Measurements from ENCODE around the gene FGG.

Gene FGG

DNA sequence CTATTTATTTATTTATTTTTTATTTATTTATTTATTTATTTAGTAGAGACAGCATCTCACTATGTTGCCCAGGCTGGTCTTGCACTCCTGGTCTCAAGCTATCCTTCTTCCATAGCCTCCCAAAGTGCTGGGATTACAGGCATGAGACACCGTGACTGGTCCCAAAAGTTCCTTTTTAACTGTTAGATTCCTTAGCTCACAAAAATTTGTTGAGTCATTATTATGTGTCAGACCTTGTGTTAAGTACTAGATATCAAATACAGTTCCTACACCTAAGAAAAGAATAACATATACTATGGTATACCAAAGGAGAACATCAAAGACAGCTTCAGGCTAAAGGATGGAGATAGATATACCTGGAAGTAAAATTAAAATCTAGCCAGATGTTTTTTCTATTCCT is 33.5 kb downstream of the FGG start:
- no peaks in the 10 kb centered on the region for H3K9me3 ChIP-seq (ENCODE audit: control insufficient read depth, insufficient read depth, low read depth, low read length)
- H3K27ac ChIP-seq (ENCODE audit: extremely low read depth, low read depth, low read length) = no peak overlapping the region
- no peaks in the 10 kb centered on the region for H3K4me1 ChIP-seq (ENCODE audit: control insufficient read depth, insufficient read depth, low read length)
- TF ChIP-seq, protein P1, sequence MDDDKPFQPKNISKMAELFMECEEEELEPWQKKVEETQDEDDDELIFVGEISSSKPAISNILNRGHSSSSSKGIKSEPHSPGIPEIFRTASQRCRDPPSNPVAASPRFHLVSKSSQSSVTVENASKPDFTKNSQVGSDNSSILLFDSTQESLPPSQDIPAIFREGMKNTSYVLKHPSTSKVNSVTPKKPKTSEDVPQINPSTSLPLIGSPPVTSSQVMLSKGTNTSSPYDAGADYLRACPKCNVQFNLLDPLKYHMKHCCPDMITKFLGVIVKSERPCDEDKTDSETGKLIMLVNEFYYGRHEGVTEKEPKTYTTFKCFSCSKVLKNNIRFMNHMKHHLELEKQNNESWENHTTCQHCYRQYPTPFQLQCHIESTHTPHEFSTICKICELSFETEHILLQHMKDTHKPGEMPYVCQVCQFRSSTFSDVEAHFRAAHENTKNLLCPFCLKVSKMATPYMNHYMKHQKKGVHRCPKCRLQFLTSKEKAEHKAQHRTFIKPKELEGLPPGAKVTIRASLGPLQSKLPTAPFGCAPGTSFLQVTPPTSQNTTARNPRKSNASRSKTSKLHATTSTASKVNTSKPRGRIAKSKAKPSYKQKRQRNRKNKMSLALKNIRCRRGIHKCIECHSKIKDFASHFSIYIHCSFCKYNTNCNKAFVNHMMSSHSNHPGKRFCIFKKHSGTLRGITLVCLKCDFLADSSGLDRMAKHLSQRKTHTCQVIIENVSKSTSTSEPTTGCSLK (tag by site-specific recombination; IDR thresholded peaks at IDR 0.05) = no peak
- TF ChIP-seq, protein P2, sequence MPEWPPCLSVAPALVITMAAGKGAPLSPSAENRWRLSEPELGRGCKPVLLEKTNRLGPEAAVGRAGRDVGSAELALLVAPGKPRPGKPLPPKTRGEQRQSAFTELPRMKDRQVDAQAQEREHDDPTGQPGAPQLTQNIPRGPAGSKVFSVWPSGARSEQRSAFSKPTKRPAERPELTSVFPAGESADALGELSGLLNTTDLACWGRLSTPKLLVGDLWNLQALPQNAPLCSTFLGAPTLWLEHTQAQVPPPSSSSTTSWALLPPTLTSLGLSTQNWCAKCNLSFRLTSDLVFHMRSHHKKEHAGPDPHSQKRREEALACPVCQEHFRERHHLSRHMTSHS (tag by site-specific recombination; IDR thresholded peaks at IDR 0.05) = no peak
- no peak for TF ChIP-seq ZNF560 (tag by site-specific recombination; IDR thresholded peaks at IDR 0.05; ENCODE audit: borderline replicate concordance)
- no peak for TF ChIP-seq ZNF629 (tag by site-specific recombination; IDR thresholded peaks at IDR 0.05)
- POLR2A ChIA-PET = no interaction called here
- CTCF ChIA-PET = interaction anchor here (0.9 kb wide), 1 partner anchor 10 kb away, joined by 3 read pairs; no protein-coding TSS in a partner anchor
- no peaks in the 10 kb centered on the region for H3K36me3 ChIP-seq (ENCODE audit: control insufficient read depth in 2 of 2, insufficient read depth in 1 of 2, low read length in 2 of 2)
- H3K4me3 ChIP-seq (ENCODE audit: low read depth, low read length) = no peak overlapping the region

DNA sequence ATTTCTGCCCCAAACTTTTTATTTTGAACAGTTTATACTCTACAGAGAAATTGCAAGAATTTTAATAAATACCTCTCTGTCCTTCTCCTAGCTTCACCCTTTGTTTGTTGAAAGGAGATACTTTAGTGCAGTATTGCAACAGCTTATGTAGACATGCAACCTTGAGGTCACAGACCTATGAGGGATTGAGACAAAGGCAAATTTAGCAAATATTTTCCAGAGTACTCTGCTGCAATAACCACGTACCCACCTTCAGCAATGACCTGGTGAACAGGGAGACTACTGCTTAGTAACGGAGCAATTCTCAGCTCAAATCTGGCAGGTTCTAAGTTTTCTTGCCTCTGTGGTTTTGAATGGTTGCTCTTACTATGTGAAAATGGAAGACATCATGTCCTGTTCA is 35.1 kb downstream of the FGG start:
- Histone ChIP-seq H3K36me3 (ENCODE audit: control insufficient read depth in 2 of 2, insufficient read depth in 1 of 2, low read length in 2 of 2) (no peaks in the 10 kb centered on the region), H3K4me3 (ENCODE audit: low read depth, low read length) (no peak overlapping the region), H3K9me3 (ENCODE audit: control insufficient read depth, insufficient read depth, low read depth, low read length) (no peaks in the 10 kb centered on the region), H3K4me1 (ENCODE audit: control insufficient read depth, insufficient read depth, low read length) (no peaks in the 10 kb centered on the region), H3K27ac (ENCODE audit: extremely low read depth, low read depth, low read length) (no peak overlapping the region)
- ChIA-PET POLR2A (no interaction called here), CTCF (interaction anchor here (0.8 kb wide), 1 partner anchor 42 kb away, joined by 3 read pairs; no protein-coding TSS in a partner anchor)
- TF ChIP-seq, protein P3, sequence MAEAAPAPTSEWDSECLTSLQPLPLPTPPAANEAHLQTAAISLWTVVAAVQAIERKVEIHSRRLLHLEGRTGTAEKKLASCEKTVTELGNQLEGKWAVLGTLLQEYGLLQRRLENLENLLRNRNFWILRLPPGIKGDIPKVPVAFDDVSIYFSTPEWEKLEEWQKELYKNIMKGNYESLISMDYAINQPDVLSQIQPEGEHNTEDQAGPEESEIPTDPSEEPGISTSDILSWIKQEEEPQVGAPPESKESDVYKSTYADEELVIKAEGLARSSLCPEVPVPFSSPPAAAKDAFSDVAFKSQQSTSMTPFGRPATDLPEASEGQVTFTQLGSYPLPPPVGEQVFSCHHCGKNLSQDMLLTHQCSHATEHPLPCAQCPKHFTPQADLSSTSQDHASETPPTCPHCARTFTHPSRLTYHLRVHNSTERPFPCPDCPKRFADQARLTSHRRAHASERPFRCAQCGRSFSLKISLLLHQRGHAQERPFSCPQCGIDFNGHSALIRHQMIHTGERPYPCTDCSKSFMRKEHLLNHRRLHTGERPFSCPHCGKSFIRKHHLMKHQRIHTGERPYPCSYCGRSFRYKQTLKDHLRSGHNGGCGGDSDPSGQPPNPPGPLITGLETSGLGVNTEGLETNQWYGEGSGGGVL (tag by site-specific recombination; IDR thresholded peaks at IDR 0.05) = no peak
- TF ChIP-seq ZNF585B (tag by site-specific recombination; IDR thresholded peaks at IDR 0.05) = no peak
- TF ChIP-seq, protein P4, sequence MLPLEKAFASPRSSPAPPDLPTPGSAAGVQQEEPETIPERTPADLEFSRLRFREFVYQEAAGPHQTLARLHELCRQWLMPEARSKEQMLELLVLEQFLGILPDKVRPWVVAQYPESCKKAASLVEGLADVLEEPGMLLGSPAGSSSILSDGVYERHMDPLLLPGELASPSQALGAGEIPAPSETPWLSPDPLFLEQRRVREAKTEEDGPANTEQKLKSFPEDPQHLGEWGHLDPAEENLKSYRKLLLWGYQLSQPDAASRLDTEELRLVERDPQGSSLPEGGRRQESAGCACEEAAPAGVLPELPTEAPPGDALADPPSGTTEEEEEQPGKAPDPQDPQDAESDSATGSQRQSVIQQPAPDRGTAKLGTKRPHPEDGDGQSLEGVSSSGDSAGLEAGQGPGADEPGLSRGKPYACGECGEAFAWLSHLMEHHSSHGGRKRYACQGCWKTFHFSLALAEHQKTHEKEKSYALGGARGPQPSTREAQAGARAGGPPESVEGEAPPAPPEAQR (tag by site-specific recombination; IDR thresholded peaks at IDR 0.05) = no peak

DNA sequence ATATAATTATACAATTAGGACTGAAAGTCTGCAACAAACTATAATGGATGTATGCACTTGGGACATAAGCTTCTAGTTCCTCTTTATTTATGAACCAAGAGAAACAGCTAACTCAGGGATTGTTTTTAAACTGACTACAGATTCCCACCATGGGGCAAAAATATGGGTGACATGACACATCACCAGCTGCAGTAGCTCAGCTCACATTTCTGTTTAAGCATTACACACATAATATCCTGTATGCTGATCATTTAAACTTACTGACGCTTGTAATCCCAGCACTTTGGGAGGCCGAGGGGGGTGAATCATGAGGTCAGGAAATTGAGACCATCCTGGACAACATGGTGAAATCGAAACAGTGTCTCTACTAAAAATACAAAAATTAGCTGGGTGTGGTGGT is 38.1 kb downstream of the FGG start:
- H3K4me3 ChIP-seq (ENCODE audit: low read depth, low read length) = no peak overlapping the region
- H3K4me1 ChIP-seq (ENCODE audit: control insufficient read depth, insufficient read depth, low read length) = no peaks in the 10 kb centered on the region
- no peaks in the 10 kb centered on the region for H3K36me3 ChIP-seq (ENCODE audit: control insufficient read depth in 2 of 2, insufficient read depth in 1 of 2, low read length in 2 of 2)
- ChIA-PET CTCF (no interaction called here), POLR2A (no interaction called here)
- H3K9me3 ChIP-seq (ENCODE audit: control insufficient read depth, insufficient read depth, low read depth, low read length) = no peaks in the 10 kb centered on the region
- H3K27ac ChIP-seq (ENCODE audit: extremely low read depth, low read depth, low read length) = no peak overlapping the region
- TF ChIP-seq ZFHX2 (tag by site-specific recombination; conservative IDR thresholded peaks at IDR 0.05) (no peak), ZSCAN30 (tag by site-specific recombination; IDR thresholded peaks at IDR 0.05) (no peak), ZNF785 (tag by site-specific recombination; IDR thresholded peaks at IDR 0.05) (no peak), ZNF184 (tag by site-specific recombination; IDR thresholded peaks at IDR 0.05) (no peak), WT1 (tag by site-specific recombination; IDR thresholded peaks at IDR 0.05) (no peak), TCF7L2 (IDR thresholded peaks at IDR 0.05; ENCODE audit: borderline replicate concordance, low read depth, low read length) (no peak), ZNF239 (tag by site-specific recombination; IDR thresholded peaks at IDR 0.05) (no peak), ZNF202 (tag by site-specific recombination; IDR thresholded peaks at IDR 0.05; ENCODE audit: borderline replicate concordance) (no peak), ZNF792 (tag by site-specific recombination; IDR thresholded peaks at IDR 0.05) (no peak), ZNF114 (tag by site-specific recombination; IDR thresholded peaks at IDR 0.05) (no peak), ZNF626 (tag by site-specific recombination; IDR thresholded peaks at IDR 0.05) (no peak), EGR2 (tag by site-specific recombination; IDR thresholded peaks at IDR 0.05; ENCODE audit: low read depth) (no peak), ZNF837 (tag by site-specific recombination; IDR thresholded peaks at IDR 0.05) (no peak)
- TF ChIP-seq, protein P5, sequence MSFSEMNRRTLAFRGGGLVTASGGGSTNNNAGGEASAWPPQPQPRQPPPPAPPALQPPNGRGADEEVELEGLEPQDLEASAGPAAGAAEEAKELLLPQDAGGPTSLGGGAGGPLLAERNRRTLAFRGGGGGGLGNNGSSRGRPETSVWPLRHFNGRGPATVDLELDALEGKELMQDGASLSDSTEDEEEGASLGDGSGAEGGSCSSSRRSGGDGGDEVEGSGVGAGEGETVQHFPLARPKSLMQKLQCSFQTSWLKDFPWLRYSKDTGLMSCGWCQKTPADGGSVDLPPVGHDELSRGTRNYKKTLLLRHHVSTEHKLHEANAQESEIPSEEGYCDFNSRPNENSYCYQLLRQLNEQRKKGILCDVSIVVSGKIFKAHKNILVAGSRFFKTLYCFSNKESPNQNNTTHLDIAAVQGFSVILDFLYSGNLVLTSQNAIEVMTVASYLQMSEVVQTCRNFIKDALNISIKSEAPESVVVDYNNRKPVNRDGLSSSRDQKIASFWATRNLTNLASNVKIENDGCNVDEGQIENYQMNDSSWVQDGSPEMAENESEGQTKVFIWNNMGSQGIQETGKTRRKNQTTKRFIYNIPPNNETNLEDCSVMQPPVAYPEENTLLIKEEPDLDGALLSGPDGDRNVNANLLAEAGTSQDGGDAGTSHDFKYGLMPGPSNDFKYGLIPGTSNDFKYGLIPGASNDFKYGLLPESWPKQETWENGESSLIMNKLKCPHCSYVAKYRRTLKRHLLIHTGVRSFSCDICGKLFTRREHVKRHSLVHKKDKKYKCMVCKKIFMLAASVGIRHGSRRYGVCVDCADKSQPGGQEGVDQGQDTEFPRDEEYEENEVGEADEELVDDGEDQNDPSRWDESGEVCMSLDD (tag by site-specific recombination; IDR thresholded peaks at IDR 0.05) = no peak
- TF ChIP-seq, protein P6, sequence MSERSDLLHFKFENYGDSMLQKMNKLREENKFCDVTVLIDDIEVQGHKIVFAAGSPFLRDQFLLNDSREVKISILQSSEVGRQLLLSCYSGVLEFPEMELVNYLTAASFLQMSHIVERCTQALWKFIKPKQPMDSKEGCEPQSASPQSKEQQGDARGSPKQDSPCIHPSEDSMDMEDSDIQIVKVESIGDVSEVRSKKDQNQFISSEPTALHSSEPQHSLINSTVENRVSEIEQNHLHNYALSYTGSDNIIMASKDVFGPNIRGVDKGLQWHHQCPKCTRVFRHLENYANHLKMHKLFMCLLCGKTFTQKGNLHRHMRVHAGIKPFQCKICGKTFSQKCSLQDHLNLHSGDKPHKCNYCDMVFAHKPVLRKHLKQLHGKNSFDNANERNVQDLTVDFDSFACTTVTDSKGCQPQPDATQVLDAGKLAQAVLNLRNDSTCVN (tag by site-specific recombination; optimal IDR thresholded peaks at IDR 0.05) = no peak

All from HEK293 (cell line).